Muscle of leg (tissue), 11 donors: ENCODE data around the gene ATMIN. TPM values are rescaled to one million over a fixed set of nuclear protein-coding genes. Genes with fewer than 3 reads are reported as not detected.

Experiments used
- DNase-seq: peaks from one replicate; pipeline ENCODE4 v3.0.0; 2013
- H3K27ac ChIP-seq: one replicate; pipeline ENCODE4 v1.5.1; 2013; ENCODE audit warnings: mild to moderate bottlenecking, low read length, control low read depth
- H3K27me3 ChIP-seq: one replicate; pipeline ENCODE4 v1.6.1; 2013; ENCODE audit warnings: low read length; ENCODE audit not compliant: control insufficient read depth, insufficient read depth
- H3K36me3 ChIP-seq: one replicate; pipeline ENCODE4 v1.6.1; 2013; ENCODE audit warnings: low read length; ENCODE audit not compliant: control insufficient read depth, insufficient read depth
- H3K4me1 ChIP-seq: one replicate; pipeline ENCODE4 v1.6.1; 2013; ENCODE audit warnings: low read length; ENCODE audit not compliant: control insufficient read depth, insufficient read depth
- H3K4me3 ChIP-seq: one replicate; pipeline ENCODE4 v1.5.1; 2013; ENCODE audit warnings: low read length, control low read depth
- H3K9me3 ChIP-seq: replicated peaks from 2 replicates; pipeline ENCODE4 v1.6.1; 2013; ENCODE audit warnings: low read depth, low read length; ENCODE audit not compliant: control insufficient read depth
- WGBS: methylation state at CpG from one replicate; pipeline ENCODE4 v1.1.5; 2013; ENCODE audit warnings: missing lambda C conversion rate; ENCODE audit not compliant: insufficient coverage; 5-methylcytosine and 5-hydroxymethylcytosine counted together
- polyA plus RNA-seq, 8 donors: library from polyadenylated mRNA; unstranded; fragments of 120-200 nt; gene quantifications; one replicate each; pipeline versions ENCODE4 v1.2.1 to v1.2.3, GENCODE V29; 2013; ENCODE audit warnings: inconsistent platforms in 1 of 8, low replicate concordance in 1 of 8; ENCODE audit not compliant: insufficient read length in 8 of 8, insufficient read depth in 1 of 8
- total RNA-seq: library from RNA; stranded (reverse); fragments of 120-200 nt; gene quantifications from one replicate; pipeline ENCODE4 v1.2.4, GENCODE V29; 2013

ATMIN gene
- total and polyA plus RNA-seq, 9 donors, result 21.1 to 31.8 (median 29.2) TPM

DNA sequence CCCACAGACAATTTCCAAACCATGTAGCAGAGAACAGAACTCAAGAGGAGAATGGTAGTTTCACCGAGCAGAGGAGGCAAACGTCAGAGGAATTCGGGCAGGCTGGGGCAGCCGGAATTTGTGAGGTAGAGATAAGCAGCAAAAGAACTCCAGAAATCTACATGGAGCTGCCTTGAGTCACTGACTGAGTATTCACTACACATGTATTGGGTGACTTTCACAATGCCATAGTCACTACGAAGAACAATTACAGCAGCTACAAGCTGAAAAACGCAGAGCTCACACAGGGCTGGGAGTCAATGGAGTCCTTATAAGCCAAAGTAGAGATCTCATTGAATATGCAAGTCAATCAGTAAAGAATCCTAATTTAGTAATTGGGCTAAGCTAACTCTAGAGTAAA, 42.3 kb upstream of the ATMIN start:
- no peak for DNase-seq
- Histone ChIP-seq H3K36me3 (peaks cover 2% of the 10 kb centered on the region), H3K4me3 (no peak overlapping the region), H3K27ac (peak overlapping the region; percentile 51), H3K27me3 (no peaks in the 10 kb centered on the region), H3K9me3 (no peaks in the 10 kb centered on the region), H3K4me1 (no peaks in the 10 kb centered on the region)
- 79% methylated on average over 4 of the region's 6 CpGs for WGBS

DNA sequence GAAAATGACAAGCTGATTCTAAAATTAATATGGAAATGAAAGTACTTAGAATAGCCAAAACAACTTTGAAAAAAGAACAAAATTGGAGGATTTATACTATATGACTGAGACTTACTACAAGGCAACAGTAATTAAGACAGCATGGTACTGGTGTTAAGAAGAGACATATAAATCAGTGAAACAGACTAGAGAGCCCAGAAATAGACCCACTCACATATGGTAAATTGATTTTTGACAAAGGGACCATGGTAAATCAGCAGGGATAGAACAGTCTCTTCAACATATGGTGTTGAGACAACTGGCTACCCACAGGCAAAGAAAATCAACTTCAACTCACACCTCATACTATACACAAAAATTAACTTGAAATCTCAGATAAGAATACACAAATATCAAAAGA, 41.8 kb upstream of the ATMIN start:
- H3K27ac ChIP-seq, result no peak overlapping the region
- H3K9me3 ChIP-seq, result no peaks in the 10 kb centered on the region
- no peaks in the 10 kb centered on the region for H3K27me3 ChIP-seq
- no peak overlapping the region for H3K4me3 ChIP-seq
- no peak for DNase-seq
- H3K4me1 ChIP-seq, result no peaks in the 10 kb centered on the region
- peaks cover 2% of the 10 kb centered on the region for H3K36me3 ChIP-seq

DNA sequence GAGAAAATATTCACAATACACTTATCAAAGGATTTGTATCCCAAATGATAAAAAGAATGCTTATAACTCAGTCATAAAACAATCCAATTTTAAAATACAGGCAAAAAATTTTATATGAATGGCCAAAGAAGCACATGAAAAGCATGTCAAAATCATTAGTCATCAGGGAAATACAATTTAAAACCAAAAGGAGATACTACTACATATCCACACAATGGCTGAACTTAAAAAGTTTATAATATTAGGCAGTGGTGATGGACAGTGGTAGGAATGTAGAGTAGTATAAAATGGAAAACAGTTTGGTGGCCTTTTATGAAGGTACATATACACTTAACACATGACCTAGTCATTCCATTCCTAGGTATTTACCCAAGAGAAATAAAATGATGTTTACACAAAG, 41.2 kb upstream of the ATMIN start:
- Histone ChIP-seq H3K36me3 (peaks cover 2% of the 10 kb centered on the region), H3K4me1 (no peaks in the 10 kb centered on the region), H3K9me3 (no peaks in the 10 kb centered on the region), H3K27me3 (no peaks in the 10 kb centered on the region), H3K4me3 (no peak overlapping the region), H3K27ac (no peak overlapping the region)
- DNase-seq, result no peak

DNA sequence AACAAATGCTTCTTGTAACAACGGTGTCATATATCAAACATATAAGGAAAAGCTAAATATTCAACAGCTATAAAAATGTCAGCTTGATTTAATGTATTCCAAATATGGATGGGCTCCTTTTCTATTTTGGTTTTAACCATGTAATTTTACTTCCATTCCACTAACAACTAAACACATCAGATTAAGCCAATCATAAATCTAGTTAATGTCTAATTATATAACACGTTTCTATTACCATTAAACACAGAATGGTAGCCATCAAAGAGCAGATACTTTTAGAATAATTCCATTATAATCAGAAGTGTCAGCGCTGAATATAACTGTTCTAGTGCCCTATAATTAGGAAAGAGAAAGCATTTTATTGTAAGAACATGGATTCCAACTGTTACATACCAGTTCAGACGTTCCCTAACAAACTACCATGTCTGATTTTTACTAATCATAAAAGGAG, 38.9 kb upstream of the ATMIN start:
- DNase-seq, result no peak
- Histone ChIP-seq H3K4me1 (no peaks in the 10 kb centered on the region), H3K27ac (no peak overlapping the region), H3K4me3 (no peak overlapping the region), H3K36me3 (no peaks in the 10 kb centered on the region), H3K9me3 (no peaks in the 10 kb centered on the region), H3K27me3 (no peaks in the 10 kb centered on the region)
- WGBS, result no CpG with 5 or more reads among the region's 4 CpGs

DNA sequence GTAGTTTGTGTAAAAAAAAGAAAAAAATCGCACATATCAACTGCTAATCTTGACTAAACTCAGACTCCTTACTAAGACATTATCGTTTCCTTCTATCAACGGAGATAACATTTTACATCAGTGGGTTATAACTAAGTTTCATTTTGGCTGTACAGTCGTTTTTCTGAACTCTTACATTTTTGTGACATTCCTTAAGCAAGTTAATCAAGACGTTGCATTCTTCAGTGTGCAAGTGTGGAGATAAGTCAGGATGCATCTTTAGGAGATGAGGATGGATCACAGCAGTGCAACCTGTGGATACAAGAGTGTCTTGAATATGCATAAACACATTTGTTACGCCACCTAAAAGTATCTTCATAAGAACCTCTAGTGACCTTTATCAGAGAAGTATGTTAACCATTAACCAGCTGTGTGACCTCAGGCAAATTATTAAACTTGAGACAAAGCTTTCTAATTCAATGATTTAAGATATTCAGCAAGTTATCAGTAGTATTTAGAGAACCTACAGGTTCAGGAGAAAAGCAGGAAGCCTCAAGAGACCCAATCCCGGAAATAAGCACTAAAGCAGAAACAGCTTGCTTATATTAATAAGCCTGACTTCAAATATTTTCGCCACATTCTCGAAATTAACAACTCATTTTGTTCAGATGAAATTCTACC, 38.4 kb upstream of the ATMIN start:
- no peaks in the 10 kb centered on the region for H3K36me3 ChIP-seq
- H3K9me3 ChIP-seq, result no peaks in the 10 kb centered on the region
- H3K4me3 ChIP-seq, result no peak overlapping the region
- no peaks in the 10 kb centered on the region for H3K27me3 ChIP-seq
- 20% methylated on average over 1 of the region's 9 CpGs for WGBS
- DNase-seq, result peak; percentile 22
- H3K27ac ChIP-seq, result no peak overlapping the region
- no peaks in the 10 kb centered on the region for H3K4me1 ChIP-seq

DNA sequence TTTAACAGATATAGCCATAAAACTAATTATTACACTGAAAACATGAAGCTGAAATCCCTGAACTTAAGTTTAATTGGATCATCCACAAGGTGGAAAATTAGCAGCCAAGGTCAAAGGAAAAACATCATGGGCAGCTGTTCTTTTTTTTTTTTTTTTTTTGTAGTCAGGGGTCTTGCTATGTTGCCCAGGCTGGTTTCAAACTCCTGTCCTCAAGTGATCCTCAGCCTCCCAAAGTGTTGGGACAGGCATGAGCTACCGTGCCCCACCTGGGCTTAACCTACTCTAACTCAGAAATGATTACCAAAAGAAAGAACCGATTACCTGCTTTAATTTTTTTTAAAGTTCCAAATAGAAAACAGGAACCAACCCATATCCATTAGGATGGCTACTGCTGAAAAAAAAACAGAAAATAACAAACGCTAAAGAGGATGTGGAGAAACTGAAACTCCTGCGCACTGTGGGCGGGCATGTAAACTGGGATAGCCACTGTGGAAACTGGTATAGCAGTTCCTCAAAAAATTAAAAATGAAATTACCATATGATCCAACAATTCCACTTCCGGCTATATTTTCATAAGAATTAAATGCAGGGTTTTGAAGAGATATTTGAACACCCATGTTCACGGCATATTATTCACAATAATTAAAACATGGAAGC, 37.5 kb upstream of the ATMIN start:
- H3K27ac ChIP-seq, result no peak overlapping the region
- H3K4me3 ChIP-seq, result no peak overlapping the region
- no peaks in the 10 kb centered on the region for H3K36me3 ChIP-seq
- H3K9me3 ChIP-seq, result no peaks in the 10 kb centered on the region
- no peaks in the 10 kb centered on the region for H3K4me1 ChIP-seq
- no peak for DNase-seq
- no peaks in the 10 kb centered on the region for H3K27me3 ChIP-seq
- WGBS, result no CpG with 5 or more reads among the region's 7 CpGs

DNA sequence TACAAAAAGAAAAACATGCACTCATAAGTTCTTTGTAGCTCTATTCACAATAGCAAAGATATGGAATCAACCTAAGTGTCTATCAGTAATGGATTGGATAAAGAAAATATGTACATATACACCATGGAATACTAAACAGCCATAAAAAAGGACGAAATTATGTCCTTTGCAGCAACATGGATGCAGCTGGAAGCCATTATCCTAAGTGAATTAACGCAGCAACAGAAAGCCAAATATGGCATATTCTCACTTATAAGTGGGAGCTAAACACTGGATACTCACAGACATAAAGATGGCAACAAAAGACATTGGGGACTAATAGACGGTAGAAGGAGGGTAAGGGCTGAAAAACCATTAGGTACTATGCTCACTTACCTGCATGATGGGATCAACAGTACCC, 34.8 kb upstream of the ATMIN start:
- H3K27ac ChIP-seq, result no peak overlapping the region
- no peak for DNase-seq
- 100% methylated on average over 1 of the region's 3 CpGs for WGBS
- no peak overlapping the region for H3K4me3 ChIP-seq
- no peaks in the 10 kb centered on the region for H3K36me3 ChIP-seq
- H3K27me3 ChIP-seq, result no peaks in the 10 kb centered on the region
- H3K9me3 ChIP-seq, result no peaks in the 10 kb centered on the region
- H3K4me1 ChIP-seq, result peaks cover 16% of the 10 kb centered on the region

DNA sequence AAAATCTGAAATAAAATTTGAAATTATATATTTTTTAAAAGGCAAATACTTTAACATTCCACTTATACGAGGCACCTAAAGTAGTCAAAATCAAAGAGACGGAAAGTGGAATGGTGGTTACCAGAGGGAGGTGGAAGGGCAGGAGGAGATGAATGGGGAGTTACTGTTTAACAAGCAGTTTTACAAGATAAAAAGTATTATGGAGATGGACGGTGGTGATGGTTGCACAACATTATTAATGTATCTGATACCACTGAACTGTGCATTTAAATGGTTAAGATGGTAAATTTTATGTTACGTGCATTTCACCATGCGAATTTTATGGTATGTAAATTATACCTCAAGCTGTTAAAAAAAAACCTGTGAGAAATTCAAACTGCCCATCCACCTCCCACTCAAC, 34.3 kb upstream of the ATMIN start:
- Histone ChIP-seq H3K27me3 (no peaks in the 10 kb centered on the region), H3K9me3 (no peaks in the 10 kb centered on the region), H3K36me3 (no peaks in the 10 kb centered on the region), H3K27ac (no peak overlapping the region), H3K4me3 (no peak overlapping the region), H3K4me1 (peaks cover 17% of the 10 kb centered on the region)
- DNase-seq, result no peak
- no CpG with 5 or more reads among the region's 5 CpGs for WGBS

DNA sequence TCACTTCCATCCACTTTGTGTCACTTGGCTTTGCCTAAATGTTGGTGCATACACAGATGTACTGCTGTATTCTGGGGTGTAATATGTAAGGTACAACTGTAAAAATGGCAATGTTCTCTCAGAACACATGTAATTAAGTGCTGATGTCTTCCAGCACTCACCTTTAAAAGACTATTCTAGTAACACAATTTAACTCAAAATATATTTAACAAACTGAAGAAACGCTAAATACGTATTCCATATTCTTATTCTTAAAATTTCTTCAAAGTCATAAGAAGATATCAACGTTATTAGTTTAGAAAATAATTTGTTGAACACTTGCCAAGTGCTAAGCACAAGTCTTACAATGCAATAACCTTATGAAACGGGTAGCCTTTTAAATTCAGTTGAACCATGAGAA, 32.6 kb upstream of the ATMIN start:
- DNase-seq, result no peak
- Histone ChIP-seq H3K9me3 (no peaks in the 10 kb centered on the region), H3K36me3 (no peaks in the 10 kb centered on the region), H3K27ac (no peak overlapping the region), H3K27me3 (no peaks in the 10 kb centered on the region), H3K4me1 (peaks cover 19% of the 10 kb centered on the region), H3K4me3 (no peak overlapping the region)
- no CpG with 5 or more reads among the region's 4 CpGs for WGBS

DNA sequence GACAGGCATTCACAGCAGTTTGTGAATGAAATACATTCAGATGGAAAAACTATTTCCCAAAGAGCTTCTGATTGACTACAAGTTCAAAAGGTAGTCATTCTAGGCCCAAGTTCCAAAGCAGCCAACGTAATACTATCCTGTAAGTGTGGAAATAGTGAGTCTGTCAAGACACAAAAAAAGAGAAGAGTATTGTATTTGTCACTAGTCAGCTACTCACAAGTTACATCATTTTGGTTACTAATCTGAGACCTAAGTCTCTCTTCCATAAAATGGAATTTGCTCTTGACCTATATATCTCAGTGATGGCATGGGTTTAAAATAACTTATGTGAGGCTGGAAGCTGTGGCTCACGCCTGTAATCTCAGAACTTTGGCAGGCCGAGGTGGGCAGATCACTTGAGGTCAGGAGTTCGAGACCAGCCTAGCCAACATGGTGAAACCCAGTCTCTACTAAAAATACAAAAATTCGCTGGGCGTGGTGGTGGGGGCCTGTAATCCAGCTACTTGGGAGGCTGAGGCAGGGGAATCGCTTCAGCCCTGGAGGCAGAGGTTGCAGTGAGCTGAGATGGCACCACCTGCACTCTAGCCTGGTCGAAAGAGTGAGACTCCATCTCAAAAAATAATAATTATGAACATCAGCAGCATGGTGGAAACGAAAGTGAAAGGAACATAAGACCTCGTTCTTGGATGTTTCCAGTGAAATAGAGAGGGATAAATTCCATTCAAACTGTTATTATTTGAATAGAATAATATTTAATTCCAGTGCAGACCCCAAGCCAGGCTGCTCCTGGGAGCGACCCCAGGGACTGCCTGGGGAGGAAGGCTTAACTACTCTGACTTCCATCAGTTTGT, 31.8 kb upstream of the ATMIN start:
- 80% methylated on average over 1 of the region's 11 CpGs for WGBS
- H3K4me1 ChIP-seq, result peaks cover 24% of the 10 kb centered on the region
- no peaks in the 10 kb centered on the region for H3K27me3 ChIP-seq

More for the DNA sequence above, 31.8 kb upstream of the ATMIN start:
- Histone ChIP-seq H3K4me3 (no peak overlapping the region), H3K36me3 (no peaks in the 10 kb centered on the region), H3K27ac (peak overlapping the region; percentile 24), H3K9me3 (no peaks in the 10 kb centered on the region)
- peak; percentile 30 for DNase-seq
